Ishikawa (cell line): Measurements from ENCODE around the gene PPP2R2C.

Experiments used
- CEBPB ChIP-seq: IDR thresholded peaks from 2 replicates; pipeline ENCODE4 v1.6.1; 2012
- CREB1 ChIP-seq: IDR thresholded peaks from 2 replicates; pipeline ENCODE4 v1.6.1; 2012; ENCODE audit warnings: low read depth
- EGR1 ChIP-seq: IDR thresholded peaks from 2 replicates; pipeline ENCODE4 v1.6.1; 2012
- EP300 ChIP-seq: IDR thresholded peaks from 2 replicates; pipeline ENCODE4 v1.6.1; 2012; ENCODE audit warnings: borderline replicate concordance
- FOXM1 ChIP-seq: IDR thresholded peaks from 2 replicates; pipeline ENCODE4 v1.6.1; 2012; ENCODE audit warnings: low read depth, borderline replicate concordance
- MAX ChIP-seq: IDR thresholded peaks from 2 replicates; pipeline ENCODE4 v1.6.1; 2012
- NFIC ChIP-seq: IDR thresholded peaks from 2 replicates; pipeline ENCODE4 v1.6.1; 2012
- RAD21 ChIP-seq: IDR thresholded peaks from 2 replicates; pipeline ENCODE4 v1.6.1; 2012; ENCODE audit warnings: low read depth
- REST ChIP-seq: IDR thresholded peaks from 2 replicates; pipeline ENCODE4 v1.6.1; 2012; ENCODE audit warnings: low read depth, mild to moderate bottlenecking
- TAF1 ChIP-seq: IDR thresholded peaks from 2 replicates; pipeline ENCODE4 v1.6.1; 2012; ENCODE audit warnings: low read depth, mild to moderate bottlenecking
- TCF12 ChIP-seq: IDR thresholded peaks from 2 replicates; pipeline ENCODE4 v1.6.1; 2012; ENCODE audit warnings: low read depth
- TEAD4 ChIP-seq: IDR thresholded peaks from 2 replicates; pipeline ENCODE4 v1.6.1; 2012
- USF1 ChIP-seq: IDR thresholded peaks from 2 replicates; pipeline ENCODE4 v1.6.1; 2012
- YY1 ChIP-seq: IDR thresholded peaks from 2 replicates; pipeline ENCODE4 v1.6.1; 2012; ENCODE audit warnings: low read depth
- ZBTB7A ChIP-seq: IDR thresholded peaks from 2 replicates; pipeline ENCODE4 v1.6.1; 2012; ENCODE audit warnings: low read depth

Gene PPP2R2C

GRCh38 chr4:6293097-6293445 lies 179.3 kb downstream of the PPP2R2C start:
- TF ChIP-seq TCF12 (no peak), ZBTB7A (no peak), REST (no peak), FOXM1 (no peak), EGR1 (no peak), RAD21 (no peak), EP300 (no peak), CEBPB (no peak), YY1 (no peak), TAF1 (no peak), CREB1 (no peak), NFIC (no peak), TEAD4 (no peak), USF1 (no peak), MAX (no peak)

GRCh38 chr4:6292376-6293096 lies 179.9 kb downstream of the PPP2R2C start:
- TF ChIP-seq USF1 (no peak), TCF12 (no peak), ZBTB7A (no peak), EGR1 (no peak), NFIC (no peak), TAF1 (no peak), MAX (no peak), CREB1 (no peak), TEAD4 (no peak), RAD21 (no peak), REST (no peak), CEBPB (no peak), FOXM1 (no peak), EP300 (no peak), YY1 (no peak)

DNA sequence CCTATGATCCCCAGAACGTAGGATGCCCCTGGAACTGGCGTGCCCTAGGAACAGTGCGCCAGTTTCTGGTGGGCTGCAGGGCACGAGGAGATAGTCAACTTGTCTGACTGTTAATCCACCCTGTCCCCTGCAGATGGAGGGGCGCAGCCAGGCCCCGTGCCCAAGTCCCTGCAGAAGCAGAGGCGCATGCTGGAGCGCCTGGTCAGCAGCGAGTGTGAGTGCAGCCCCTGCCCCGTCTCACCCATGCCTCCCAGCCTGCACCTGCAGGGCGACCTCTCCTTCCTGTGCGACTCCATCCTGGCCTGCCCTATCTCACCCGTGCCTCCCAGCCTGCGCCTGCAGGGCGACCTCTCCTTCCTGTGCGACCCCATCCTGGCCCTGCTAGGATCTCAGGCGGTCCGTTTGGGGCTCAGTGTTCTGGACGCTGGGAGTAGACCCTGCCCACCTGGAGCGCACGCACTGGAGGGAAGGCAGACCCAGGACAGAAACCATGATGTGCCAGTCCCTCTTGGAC lies 180.6 kb downstream of the PPP2R2C start:
- TF ChIP-seq FOXM1 (no peak), YY1 (no peak), TAF1 (no peak), TCF12 (no peak), EP300 (no peak), RAD21 (no peak), NFIC (no peak), EGR1 (no peak), USF1 (no peak), REST (no peak), TEAD4 (no peak), ZBTB7A (no peak), MAX (no peak), CREB1 (no peak), CEBPB (no peak)
